NAMALWA (cell line): ENCODE results near the gene SOS1.

ENCODE experiments used
- DNase-seq: peaks from one replicate; pipeline ENCODE4 v3.0.0-alpha.2; 2015; ENCODE audit warnings: low spot score

SOS1 gene

DNA sequence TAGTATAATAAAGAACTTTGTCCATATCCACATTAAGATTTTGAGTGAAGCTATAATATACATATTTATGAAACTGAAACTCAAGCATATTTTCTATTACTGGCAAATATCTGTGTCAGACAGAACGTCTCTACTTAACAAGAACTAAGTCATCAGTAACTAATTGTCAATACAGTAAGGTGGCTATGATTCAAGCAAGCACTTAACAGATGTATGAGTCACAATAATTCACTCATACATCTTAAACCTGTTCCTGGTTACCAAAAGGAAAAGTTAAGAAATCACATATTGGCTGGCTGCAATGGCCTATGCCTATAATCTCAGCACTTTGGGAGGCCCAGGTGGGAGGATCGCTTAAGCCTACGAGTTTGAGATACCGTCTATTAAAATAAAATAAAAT lies 96.0 kb downstream of the SOS1 start:
- no peak for DNase-seq

DNA sequence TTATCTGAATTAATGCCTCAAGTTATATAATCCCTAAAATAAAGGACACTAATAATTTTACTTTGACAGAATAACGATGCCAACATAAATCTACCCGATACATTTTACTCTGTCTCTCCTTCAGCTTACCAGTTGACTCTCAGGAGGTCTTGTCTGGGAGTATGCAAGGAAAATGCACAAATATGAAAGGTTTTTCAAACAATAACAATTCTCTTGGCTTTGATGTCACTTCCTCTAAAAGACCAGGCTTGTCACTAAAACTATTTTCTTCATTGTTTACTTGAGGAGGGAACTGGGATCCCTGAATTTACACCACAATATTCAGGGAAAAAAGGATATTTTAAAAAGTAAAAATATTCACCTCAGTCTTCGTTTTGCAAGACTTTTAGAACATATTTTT lies 97.2 kb downstream of the SOS1 start:
- DNase-seq = no peak

DNA sequence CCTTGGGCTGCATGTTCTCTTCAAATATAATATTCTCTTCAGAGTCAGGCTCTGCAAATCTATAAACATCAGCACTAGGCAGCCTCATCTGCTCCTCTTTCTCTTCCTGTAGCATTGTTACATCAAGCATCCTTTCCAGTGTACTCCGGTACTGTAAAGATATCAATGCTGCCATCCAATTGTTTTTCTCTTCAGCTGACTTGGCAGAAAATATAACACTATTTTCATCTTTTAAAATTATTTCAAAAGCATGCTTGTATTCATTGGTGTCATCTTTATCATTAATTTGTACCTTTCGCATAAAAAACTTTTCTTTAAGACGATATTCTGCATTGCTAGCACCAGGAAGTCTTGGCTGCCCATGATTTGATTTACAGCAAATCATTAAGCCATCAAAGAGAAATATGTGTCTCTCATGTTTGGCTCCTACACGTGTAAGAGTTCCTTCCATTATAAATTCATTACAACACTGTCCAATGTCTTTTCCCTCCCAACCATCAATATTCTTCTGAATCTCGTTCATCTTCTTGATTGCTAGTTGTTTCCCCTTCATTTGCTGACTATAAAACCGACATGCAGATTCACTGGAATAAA lies 98.1 kb downstream of the SOS1 start:
- no peak for DNase-seq

DNA sequence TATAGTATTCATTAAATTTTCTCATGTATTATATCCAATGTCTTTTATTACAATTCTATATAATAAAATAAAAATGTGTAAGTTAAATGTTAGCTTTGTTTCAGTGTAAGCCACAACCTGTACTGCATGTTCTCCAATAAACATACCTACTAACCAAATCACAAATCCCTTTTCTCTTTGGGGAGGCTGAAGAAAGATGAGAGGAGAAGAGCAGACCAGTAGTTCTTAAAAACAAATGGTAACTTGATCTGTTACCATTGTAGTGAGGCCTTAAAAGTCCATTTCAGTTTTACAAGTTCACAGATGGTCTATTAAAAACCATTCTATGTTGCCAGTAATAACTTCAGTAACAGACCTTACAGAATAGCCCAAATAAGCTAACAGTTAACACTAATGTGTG lies 100.5 kb downstream of the SOS1 start:
- DNase-seq = no peak

DNA sequence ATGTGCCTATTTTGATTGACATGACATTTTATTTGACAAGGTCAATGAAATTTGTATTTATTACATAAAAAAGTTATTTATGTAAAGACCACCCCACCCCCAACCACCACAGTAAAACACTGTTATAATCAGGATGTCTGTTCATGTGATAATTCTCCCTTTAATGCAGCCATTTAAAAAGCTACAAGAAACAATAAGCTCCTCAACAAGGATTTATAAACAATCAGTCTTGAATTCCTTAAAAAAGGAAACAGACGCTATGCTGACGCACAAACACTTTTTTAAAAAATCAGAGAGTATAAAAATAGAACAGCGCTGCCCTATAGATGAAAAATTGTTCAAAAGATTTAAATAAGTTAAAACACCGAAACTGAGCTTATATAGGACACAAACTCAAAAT lies 102.2 kb downstream of the SOS1 start:
- no peak for DNase-seq

DNA sequence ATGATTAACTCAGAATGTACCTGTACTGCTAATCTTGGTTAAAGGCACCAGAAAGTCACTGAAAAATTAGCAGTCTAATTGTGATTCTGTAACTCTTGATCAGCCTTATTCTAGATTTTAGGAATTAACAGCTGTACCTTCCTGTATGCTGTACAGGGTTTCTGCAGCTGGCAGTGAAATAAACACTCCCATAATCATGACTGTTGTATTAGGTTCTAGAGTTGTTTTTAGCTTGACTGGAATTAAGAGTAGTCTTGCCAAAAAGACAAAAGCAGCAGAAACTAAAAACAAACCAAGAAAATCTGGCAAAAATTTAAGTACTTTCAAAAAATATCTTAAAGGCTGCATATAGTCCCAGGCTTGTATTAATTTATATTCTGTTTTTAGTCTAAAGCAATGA lies 103.5 kb downstream of the SOS1 start:
- no peak for DNase-seq

DNA sequence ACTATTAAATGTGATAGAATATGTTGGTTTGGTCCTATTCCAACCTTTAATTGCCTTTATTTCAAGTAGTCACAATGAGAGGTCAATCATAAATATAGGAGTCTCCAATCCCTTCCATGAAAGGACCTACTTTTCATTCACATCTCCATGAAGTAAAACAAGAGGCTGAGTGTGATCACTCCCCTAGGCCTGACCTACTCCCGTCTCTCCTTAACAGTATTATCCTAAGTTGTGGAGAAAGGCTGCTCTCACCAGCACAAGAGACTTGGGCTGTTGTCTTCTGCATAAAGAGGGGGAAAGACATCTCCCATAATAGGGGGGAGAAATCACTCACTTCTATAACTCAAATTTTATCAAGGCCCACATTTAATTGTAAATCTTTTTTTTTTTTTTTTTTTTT lies 105.4 kb downstream of the SOS1 start:
- DNase-seq = no peak

DNA sequence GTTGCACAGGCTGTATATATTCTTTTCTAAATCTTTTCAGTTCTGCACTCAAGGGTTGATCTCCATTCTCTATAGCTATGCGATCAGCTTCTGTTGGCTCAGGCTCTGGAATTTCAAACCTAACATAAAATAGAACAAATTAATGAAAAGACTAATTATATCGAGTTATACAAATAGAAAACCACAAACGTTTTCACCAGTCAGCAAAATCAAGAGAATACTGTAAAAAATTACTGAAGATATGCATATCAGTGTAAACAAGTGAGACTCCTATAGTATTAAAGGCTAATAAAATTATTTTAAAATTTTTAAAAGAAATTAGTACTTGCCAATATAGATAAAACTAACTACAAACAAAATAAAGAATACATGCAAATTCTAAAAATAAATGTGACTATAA lies 107.0 kb downstream of the SOS1 start:
- DNase-seq = no peak

DNA sequence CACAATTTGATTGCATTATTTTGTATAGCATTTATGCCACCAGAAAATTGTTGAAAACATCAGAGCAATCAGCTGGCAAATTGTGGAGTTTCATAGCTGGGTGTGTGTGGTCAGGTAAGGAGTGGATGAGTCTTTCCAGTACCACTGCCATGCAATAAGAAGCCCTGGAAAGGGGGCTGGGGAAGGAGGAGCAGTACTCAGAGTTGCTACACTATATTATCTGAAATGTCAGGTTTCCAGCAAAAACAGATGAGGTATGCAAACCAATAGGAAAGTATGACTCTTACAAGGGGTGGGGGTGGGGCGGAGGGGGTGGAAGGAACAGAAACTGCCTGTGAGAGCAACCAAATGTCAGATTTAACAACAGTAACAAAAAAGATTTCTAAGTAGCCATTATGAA lies 112.2 kb downstream of the SOS1 start:
- DNase-seq = no peak

DNA sequence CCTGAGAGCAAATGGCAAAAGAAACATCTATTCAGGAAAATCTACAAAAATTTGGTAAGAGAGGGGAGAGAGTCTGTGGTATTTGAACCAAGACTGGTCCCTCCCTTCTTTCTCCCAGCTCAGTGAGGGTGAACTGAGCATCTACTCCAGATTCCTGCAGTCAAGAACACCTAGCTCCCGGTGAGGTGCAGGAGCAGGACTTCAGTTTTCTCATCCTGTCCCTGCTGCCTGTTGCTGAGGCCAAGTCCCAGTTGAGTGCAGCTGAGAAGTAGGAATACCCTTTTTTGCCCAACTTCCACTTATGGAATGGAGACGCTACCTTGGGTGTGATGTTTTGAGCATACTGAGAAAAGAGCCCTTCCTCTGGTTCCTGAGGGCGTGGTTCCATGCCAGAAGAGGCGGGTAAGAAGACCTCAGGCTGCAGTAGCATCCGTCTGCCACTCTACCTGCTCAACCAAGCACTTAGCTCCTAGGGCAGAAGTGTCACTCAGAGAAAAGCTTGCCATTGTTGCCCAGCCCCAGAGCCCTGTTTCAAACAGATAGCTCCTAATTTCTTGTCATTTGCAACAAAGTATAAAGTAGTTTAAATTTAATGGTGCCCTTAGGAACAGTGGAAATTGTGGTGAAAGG lies 112.9 kb downstream of the SOS1 start:
- DNase-seq = no peak

DNA sequence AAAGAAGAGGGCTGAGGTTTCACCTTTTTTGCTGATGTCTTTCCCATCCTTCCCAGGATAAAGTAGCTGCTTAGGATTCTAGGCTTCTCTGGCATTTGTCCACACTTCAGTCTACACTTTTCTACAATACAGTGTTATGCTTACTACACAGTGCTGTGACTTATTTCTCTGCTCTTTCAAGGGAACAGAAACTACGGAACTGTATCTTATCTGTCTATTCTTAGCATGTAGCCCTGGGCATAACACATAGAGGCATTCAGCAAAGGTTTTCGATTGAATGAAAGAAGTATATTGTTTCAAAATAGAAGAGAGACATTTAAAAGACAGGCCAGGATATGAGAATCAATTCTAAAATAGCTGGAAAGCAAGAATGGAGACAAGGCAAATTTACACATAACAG lies 120.3 kb downstream of the SOS1 start:
- DNase-seq = no peak

DNA sequence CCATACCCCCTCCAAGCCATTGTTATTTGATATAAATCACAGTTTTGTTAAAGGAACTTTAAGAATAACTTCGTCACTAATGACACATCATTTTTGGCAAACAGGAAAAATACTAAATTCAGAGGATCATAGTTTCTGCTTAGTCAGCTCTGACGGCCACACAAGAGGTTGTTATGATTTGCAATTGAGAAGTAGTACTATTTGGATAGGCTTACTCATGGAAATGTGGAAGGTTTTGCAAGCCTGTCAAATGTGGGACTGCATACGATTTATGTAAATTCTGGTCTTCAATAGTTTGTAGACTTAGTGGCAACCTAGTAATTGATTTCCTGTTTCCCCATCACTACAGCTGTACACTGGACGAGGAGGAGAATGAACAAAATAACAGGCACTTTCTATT lies 123.1 kb downstream of the SOS1 start:
- DNase-seq = no peak

DNA sequence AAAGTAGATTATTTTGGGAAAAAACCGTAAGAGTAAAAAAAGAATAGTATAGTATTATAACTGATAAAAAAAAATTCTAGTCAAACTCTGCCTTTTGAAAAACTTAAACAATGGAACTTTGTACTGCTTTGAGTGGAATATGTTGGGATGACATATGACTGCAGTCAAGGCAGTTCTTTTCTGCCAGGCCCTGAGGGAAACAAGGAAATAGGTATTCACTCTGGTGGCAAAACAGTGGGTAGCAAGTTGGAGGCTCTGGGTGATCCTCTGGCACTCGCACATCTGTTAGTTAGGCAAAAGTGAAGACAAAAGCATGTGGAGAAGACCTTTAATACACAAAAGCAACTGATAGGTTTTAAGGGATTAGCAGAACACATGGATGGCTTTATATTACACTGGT lies 129.0 kb downstream of the SOS1 start:
- no peak for DNase-seq

DNA sequence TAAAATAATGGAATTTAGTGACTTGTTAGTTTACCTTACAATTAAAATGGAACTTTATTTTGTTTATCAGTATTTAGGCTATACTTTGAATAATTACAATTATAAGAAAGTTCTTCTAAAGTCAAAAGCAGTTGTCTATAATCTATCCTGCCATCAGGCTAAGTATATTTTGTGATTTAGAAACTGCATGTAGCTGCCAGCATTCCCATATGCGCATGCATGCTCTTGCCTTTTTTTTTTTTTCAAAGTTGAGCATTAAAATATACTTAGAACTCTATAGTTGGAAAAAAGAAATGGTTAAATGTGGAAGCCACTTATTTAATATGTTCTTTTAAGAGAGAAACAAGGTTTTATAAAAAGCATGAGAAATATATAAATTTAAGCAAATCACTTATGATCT lies 132.1 kb downstream of the SOS1 start:
- DNase-seq = no peak

DNA sequence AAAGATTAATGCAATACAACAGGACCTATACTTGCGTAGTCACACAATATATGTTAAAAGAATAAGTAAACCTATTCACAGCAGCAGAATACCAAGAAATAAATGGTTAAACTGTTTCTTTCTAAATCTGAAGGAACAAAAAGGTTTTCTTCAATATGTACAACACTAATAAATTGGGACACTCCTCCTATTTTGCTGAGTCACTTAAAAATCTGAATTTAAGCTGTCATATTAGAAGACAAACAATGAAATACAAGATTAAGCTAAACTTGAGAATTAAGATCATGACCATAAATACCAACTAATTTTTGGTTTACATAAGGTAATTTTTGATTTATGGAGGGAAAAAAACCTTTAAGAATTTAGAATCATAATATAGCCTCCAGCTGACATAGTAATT lies 138.4 kb downstream of the SOS1 start:
- no peak for DNase-seq

DNA sequence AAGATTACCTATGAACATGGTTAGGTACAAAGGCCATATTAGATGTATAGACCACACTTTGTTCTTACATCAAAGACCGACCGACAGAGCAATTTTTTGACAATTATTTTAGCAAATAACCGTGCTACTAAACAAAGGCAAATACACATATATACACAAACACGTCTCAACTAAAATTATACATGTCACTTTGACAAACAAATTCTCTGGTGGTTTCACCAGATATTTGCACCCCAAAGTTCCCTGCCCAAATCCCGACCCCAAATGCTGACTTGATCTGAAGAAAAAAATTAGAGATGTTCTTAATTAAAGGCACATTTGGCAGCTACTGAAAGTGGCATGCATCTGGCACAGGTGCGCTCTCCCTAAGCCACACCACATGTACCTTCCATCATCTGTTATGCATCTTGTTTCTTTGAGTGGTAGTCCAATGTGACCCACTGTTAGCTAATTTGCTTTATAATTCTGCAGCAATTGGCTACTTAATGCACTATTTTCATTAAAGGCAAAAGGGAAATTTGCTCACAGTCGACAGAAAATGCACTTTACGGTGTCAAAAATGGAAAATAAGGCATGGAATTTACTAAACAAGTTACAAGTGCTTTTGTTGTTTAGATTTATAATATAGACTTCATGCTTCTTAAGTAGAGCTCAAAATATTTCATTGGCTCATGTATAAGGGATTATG lies 139.0 kb downstream of the SOS1 start:
- DNase-seq = no peak

DNA sequence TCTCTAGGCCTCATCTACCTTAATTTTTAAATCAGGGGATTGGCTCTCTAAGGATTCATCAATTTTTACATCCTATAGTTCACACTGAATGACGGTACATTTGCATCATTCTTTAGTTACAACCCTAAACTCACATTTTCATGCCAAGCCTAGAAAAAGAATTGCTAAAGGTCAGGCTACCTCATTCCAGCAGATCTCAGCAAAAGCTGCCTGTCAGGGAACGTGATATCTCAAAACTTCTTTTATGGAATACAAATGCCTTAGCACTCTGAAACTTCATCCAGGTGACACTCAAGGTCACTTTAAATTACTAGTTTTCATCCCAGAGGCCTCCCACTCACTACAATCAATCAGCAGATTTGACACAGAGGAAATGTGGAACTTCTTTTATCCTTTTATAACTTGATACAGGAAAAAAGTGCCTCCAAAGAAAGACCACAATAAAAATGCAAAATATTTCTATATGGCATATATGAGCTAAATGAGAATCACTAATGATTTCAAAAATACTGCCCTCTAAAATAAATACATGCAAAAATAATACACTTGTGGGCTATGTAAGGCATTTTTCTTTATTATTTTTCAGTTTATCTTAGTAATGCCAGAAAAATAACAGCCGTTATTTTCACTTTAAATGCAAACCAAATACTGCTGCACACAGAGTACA lies 139.7 kb downstream of the SOS1 start:
- DNase-seq = no peak

DNA sequence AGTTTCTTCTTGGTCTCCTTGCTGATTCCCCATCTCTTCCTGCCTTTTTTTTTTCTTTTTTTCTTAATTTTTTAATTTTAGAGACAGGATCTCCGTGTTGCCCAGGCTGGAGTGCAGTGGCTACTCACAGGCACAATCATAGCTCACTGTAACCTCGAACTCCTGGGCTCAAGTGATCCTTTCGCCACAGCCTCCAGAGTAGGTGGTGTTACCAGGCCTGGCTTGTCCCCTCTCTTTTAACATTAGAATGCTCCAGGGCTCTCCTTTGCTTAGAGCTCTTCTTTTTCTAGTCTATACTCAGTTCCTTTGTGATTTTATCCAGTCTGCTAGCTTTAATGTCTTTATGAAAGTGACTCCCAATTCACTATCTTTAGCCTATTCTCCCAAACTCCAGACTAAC lies 141.9 kb downstream of the SOS1 start:
- no peak for DNase-seq

DNA sequence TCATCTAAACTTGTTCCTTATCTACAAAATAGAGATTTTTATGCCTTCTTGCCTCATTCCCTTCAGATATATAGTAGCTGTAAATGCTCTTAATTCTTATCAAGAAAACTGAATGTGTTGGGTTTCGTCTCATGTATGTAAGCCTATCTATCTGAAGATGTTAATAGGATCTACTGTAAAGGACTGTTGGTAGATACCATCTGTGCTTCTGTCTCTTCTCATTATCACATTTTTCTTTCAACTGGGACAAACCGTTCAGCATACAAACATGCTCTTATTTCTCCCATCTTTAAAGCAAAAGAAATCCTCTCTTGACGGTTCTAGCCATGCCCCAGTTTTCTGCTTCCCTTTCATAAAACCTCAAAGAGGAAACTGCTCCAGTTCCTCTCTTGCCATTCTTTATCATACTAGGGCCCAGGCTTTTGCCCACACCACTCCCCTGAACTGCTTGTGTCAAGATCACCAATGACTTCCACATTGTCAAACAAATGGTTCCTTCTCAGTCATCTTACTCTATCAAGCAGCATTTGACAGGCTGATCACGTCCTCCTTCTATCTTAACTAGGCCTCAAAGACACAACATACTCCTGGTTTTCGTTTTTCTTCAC lies 142.5 kb downstream of the SOS1 start:
- DNase-seq = no peak

DNA sequence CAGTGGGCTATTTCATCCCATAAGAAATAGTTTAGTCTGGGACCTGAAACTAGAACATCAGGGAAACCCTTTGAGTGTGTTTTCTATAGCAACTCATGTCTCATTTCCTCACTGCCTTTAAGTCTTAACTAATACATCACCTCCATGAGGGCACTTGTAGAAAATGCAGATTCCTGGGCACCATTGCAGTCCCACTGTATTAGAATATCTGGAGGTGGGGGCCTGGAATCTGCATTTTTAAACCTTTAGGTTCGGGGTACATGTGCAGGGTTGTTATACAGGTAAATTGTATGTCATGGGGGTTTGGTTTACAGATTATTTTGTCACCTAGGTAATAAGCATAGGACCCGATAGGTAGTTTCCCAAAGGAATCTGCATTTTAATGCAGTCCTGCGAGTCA lies 143.8 kb downstream of the SOS1 start:
- DNase-seq = no peak

DNA sequence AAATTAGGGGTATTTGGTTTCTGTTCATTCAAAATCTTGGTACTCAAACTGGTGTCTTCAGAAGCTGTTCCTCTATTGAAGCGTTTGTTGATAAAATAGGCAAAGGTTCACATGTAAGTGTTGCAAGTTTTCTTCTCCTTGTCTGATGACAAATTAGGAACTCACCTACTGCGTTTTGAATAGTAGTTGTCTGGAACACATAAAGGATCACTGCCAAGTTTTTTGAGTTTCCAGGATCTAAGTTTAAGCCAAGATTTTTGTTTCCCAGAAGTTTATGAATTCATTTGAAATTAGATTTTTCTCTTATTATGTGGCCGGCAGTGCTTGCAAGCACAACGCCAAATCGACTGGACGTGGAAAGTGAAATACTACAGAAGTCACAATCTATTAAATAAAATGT lies 145.8 kb downstream of the SOS1 start:
- DNase-seq = no peak

DNA sequence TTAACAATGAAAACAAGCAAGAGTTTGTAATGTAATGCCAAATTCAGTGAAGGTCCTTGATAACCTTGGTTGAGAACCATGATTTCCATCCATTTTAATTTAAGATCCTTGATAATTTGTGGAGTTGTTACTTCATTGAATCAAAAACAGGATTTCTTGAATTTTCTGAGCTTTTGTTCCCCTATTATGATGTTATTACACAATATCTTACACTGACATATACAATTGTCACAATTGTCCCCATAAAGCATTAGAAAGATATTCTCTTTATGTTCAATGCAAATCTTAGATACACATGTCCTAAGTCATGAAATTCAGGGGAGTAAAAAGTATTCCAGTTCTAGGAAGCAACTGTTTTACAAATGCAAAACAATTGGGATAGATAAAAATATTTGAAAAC lies 147.6 kb downstream of the SOS1 start:
- DNase-seq = no peak

DNA sequence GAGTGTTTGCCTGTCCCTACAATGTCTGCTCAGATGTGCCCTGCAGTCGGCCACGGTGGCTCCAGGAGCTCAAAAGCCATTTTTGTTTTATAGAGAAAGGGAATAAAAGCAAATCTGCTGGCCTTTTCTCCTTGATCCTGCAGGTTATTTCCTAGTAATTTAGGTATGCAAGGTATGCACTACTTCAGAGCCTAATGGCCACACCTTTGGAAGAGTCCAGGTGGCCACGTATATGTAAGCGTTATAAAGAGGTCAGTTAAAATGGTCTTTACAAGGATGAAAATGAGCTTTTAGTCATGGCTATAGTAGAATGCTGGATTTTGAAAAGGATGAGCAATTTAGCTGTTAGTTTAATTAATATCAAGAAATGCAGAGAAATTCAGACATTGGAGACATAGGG lies 149.5 kb downstream of the SOS1 start:
- DNase-seq = no peak
